ENCODE results near the gene CCND1.
A peak's percentile ranks its signal among the peaks of the same experiment; 100 is the strongest.
"Not testable (repeated sequence)": the region's sequence is repeated elsewhere in the genome, so short reads cannot be mapped to it uniquely, and the experiment has no call there.

CCND1 gene

GRCh38 chr11:69669486-69669885 is 28.5 kb downstream of the CCND1 start:
- no peak for DNase-seq

- peak; percentile 51 for DNase-seq
These were observed 29.3 kb downstream of the CCND1 start for GRCh38 chr11:69670158-69670845.

- no peak for DNase-seq
These were observed 30.9 kb downstream of the CCND1 start for GRCh38 chr11:69671734-69672465.

GRCh38 chr11:69674267-69674885 is 33.4 kb downstream of the CCND1 start:
- peak; percentile 17 for DNase-seq

GRCh38 chr11:69674886-69675714 is 34.1 kb downstream of the CCND1 start, which contains the start of gene LTO1:
Gene LTO1, minus strand, starts transcription at chr11:69675353. Its CDS starts 114 bp downstream, at chr11:69675239.
- peak; percentile 94 for DNase-seq

GRCh38 chr11:69677749-69678148 is 36.8 kb downstream of the CCND1 start:
- no peak for DNase-seq

- DNase-seq: no peak
These were observed 39.7 kb downstream of the CCND1 start for GRCh38 chr11:69680688-69681087.

- no peak for DNase-seq
These were observed 41.3 kb downstream of the CCND1 start for GRCh38 chr11:69682221-69682620.

GRCh38 chr11:69682681-69683326 is 41.8 kb downstream of the CCND1 start:
- no peak for DNase-seq

GRCh38 chr11:69683764-69684333 is 42.9 kb downstream of the CCND1 start:
- DNase-seq: no peak

- no peak for DNase-seq
These were observed 43.7 kb downstream of the CCND1 start for GRCh38 chr11:69684651-69685050.

- no peak for DNase-seq
These were observed 44.4 kb downstream of the CCND1 start for GRCh38 chr11:69685348-69685747.

- DNase-seq: no peak
These were observed 45.5 kb downstream of the CCND1 start for GRCh38 chr11:69686452-69686851.

- no peak for DNase-seq
These were observed 45.9 kb downstream of the CCND1 start for GRCh38 chr11:69686856-69687255.

GRCh38 chr11:69687969-69688771 is 47.2 kb downstream of the CCND1 start:
- DNase-seq: not testable (repeated sequence)

GRCh38 chr11:69689484-69690319 is 48.7 kb downstream of the CCND1 start:
- no peak for DNase-seq

- no peak for DNase-seq
These were observed 50.5 kb downstream of the CCND1 start for GRCh38 chr11:69691463-69691862.

GRCh38 chr11:69692422-69692821 is 51.5 kb downstream of the CCND1 start:
- DNase-seq: no peak

- no peak for DNase-seq
These were observed 53.8 kb downstream of the CCND1 start for GRCh38 chr11:69694781-69695180.

GRCh38 chr11:69695581-69695980 is 54.6 kb downstream of the CCND1 start:
- DNase-seq: no peak
